ENCODE measurements around the gene MTOR.
"Not testable (repeated sequence)": the region's sequence is repeated elsewhere in the genome, so short reads cannot be mapped to it uniquely, and the experiment has no call there.

The MTOR gene

GRCh38 chr1:11116318-11116717 lies 146.0 kb downstream of the MTOR start:
- DNase-seq (ENCODE audit: low read depth in 1 of 2, low spot score in 1 of 2), result no peak

- DNase-seq (ENCODE audit: low read depth in 1 of 2, low spot score in 1 of 2), result no peak
Measured at GRCh38 chr1:11114966-11115365, 147.4 kb downstream of the MTOR start.

GRCh38 chr1:11109047-11109760 lies 153.1 kb downstream of the MTOR start:
- DNase-seq (ENCODE audit: low read depth in 1 of 2, low spot score in 1 of 2), result no peak

DNA sequence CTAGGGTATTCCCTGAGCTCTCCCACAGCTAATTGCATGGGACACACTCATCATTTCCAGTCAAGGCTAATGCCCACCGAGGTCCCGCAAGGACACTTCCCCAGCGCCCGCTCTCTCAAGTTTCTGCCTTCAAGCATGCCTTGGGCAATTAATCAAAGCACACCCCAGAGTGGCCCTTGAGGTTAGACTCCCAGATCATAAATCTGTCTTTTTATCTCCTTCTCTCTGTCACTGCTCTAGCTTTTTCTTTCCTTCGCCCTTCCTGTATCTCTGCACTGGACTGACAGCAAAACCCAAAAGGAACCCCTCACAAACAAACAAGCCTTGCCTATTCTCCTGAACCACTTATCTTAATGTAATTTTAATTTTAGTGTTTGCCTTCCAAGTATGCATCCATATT lies 154.8 kb downstream of the MTOR start:
- no peak for DNase-seq (ENCODE audit: low read depth in 1 of 2, low spot score in 1 of 2)

- DNase-seq (ENCODE audit: low read depth in 1 of 2, low spot score in 1 of 2), result no peak
Measured at GRCh38 chr1:11105586-11105985, 156.8 kb downstream of the MTOR start.

- DNase-seq (ENCODE audit: low read depth in 1 of 2, low spot score in 1 of 2), result no peak
Measured at GRCh38 chr1:11101347-11101746, 161.0 kb downstream of the MTOR start.

DNA sequence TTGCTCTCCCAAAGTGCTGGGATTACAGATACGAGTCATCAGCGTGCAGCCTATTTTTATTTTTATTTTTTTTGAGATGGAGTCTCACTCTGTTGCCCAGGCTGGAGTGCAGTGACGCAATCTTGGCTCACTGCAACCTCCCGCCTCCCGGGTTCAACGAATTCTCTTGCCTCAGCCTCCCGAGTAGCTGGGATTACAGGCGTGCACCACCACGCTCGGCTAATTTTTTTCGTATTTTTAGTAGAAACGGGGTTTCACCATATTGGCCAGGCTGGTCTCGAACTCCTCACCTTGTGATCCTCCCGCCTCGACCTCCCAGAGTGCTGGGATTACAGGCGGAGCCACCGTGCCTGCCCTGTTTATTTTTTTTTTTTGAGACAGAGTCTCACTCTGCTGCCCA lies 161.5 kb downstream of the MTOR start:
- DNase-seq (ENCODE audit: low read depth in 1 of 2, low spot score in 1 of 2), result not testable (repeated sequence)

DNA sequence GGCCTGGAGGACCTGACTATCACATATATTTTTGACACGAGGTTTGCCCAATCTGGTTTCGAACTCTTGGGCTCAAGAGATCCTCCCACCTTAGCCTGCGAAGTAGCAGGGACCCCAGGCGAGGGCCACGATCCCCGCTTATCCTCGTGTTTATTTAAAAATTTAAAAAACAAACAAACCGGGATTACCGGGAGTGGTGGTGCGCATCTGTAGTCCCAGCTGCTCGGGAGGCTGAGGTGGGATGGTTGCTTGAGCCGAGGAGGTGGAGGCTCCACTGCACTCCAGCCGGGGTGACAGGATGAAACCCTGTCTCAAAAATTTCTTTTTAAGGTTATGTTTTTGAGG lies 162.2 kb downstream of the MTOR start:
- no peak for DNase-seq (ENCODE audit: low read depth in 1 of 2, low spot score in 1 of 2)

GRCh38 chr1:11099310-11100148 lies 162.8 kb downstream of the MTOR start, which contains the start of gene EXOSC10:
EXOSC10 (minus strand) TSS chr1:11099869; CDS start chr1:11099831, 38 bp downstream.
- peak; percentile 89 to 93 for DNase-seq (ENCODE audit: low read depth in 1 of 2, low spot score in 1 of 2)

- no peak for DNase-seq (ENCODE audit: low read depth in 1 of 2, low spot score in 1 of 2)
Measured at GRCh38 chr1:11098931-11099309, 163.4 kb downstream of the MTOR start.

DNA sequence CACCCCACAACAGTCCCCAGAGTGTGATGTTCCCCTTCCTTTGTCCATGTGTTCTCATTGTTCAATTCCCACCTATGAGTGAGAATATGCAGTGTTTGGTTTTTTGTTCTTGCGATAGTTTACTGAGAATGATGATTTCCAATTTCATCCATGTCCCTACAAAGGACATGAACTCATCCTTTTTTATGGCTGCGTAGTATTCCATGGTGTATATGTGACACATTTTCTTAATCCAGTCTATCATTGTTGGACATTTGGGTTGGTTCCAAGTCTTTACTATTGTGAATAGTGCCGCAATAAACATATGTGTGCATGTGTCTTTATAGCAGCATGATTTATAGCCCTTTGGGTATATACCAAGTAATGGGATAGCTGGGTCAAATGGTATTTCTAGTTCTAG lies 178.6 kb downstream of the MTOR start:
- DNase-seq (ENCODE audit: low read depth in 1 of 2, low spot score in 1 of 2), result not testable (repeated sequence)

GRCh38 chr1:11080931-11081330 lies 181.4 kb downstream of the MTOR start:
- DNase-seq (ENCODE audit: low read depth in 1 of 2, low spot score in 1 of 2), result no peak

DNA sequence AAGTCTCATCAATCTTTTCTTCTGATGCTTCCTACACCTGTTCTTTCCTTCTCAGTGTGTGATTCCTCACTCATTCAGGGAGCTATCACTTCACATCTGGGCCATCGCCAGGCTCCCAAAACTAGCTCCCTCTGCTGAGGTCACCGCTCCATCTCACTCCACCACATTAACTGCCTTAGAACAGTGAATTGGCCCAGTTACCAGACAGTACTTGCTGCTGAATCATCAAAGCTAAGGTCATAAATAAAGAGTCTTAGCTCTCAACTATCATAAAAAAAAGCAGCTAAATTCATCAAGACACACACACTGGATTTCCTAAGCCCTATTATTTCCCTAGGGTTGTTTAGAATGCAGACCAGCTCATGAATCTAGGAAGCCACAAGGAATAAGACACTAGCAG lies 183.7 kb downstream of the MTOR start:
- DNase-seq (ENCODE audit: low read depth in 1 of 2, low spot score in 1 of 2), result no peak

DNA sequence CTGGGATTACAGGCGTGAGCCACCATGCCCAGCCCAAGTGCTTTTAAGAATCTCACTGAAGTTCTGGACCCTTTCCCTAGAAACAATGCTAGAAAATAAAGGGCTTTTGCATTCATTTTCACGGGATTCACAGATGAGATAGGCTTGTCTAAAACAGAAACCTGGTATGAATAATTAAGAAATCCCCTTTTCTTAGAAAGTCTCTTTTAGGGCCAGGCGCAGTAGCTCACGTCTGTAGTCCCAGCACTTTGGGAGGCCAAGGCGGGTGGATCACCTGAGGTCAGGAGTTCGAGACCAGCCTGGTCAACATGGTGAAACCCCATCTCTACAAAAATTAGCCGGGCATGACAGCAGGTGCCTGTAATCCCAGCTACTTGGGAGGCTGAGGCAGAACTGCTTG lies 189.0 kb downstream of the MTOR start:
- not testable (repeated sequence) for DNase-seq (ENCODE audit: low read depth in 1 of 2, low spot score in 1 of 2)

DNA sequence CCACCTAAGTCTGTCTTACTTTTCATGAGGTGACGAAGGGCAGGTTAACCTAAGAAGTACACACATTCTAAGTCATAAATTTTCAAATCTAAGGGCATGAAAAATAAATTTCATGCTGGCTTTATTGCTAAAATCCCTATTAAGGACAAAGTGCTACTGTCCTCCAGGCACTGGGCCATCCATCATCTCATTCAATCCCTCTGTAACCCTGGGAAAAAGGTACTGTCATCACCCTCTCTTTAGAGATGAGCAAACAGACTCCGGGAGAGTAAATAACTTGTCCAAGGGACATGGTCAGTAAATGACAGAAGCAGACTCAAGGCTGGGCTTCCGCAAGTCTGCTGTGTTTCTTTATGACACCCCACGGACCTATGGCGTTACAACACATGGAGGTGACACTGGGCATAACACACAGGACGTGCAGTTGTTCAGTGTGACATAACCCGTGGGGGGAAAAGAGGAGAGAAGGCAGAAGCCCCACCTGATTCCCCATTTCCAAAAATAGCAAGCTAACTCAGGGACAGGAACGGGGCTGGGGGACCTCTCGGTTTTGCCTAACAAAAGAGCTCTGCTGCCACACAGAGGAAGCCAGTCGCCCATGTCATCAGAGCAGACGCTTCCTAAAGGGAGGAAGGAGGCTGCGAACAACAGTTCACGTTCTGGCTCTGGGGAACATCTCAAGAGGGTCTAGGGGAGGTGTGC lies 190.0 kb downstream of the MTOR start:
- DNase-seq (ENCODE audit: low read depth in 1 of 2, low spot score in 1 of 2), result no peak

- DNase-seq (ENCODE audit: low read depth in 1 of 2, low spot score in 1 of 2), result no peak
Measured at GRCh38 chr1:11071463-11072215, 190.7 kb downstream of the MTOR start.

- DNase-seq (ENCODE audit: low read depth in 1 of 2, low spot score in 1 of 2), result no peak
Measured at GRCh38 chr1:11070876-11071275, 191.5 kb downstream of the MTOR start.

GRCh38 chr1:11068600-11069473 lies 193.5 kb downstream of the MTOR start:
- no peak for DNase-seq (ENCODE audit: low read depth in 1 of 2, low spot score in 1 of 2)

DNA sequence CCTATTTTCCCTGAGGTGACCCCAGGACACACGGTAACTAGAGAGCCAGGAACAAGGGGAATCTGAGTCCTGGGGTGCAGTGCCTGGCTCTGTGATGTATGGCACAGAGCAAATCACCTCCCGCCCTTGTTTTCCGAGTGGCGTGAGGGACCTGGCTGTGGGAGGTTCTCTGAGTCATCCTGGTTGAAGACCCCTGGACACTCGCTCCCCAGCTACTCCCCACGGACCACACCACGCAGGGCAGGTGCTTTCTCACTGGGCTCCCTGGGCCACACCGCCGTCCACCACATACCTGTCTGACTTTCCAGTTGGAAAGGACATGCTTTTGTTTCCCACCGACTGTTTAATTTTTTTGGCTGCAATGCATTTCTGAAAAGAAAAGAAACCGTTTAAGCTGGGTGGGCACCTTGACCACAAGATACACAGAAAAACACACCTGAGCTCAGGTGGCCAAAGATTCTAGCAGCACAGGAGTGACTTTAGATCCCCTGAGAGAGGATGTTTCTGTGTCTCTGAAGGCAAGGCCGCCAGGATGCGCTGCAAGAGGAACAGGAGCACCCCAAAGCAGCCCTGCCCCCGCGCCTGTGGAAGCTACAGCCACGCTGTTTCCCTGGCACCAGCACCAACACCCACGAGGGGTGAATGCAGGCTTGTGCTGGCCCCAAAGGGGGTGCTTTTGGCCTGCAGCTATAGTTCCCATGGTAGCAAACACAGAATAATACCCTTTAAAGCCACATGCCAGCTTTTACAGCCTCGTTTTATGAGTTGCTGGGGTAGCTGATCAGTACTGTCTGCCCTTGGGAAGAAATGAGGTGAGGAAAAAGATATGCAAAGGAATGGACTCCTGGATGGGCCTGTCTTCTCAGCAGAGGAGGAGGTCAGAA lies 194.4 kb downstream of the MTOR start:
- no peak for DNase-seq (ENCODE audit: low read depth in 1 of 2, low spot score in 1 of 2)
